Endodermal cell (in vitro differentiated cells): Measurements from ENCODE around the gene CARS1. TPM values are rescaled to one million over a fixed set of nuclear protein-coding genes. Genes with fewer than 3 reads are reported as not detected.

Experiments used
- DNase-seq: peaks from one replicate; pipeline ENCODE4 v3.0.0-alpha.2; 2017
- H3K27ac ChIP-seq: 2 replicates; pipeline ENCODE4 v1.5.1; 2013; ENCODE audit warnings: mild to moderate bottlenecking, low read depth, low read length, moderate library complexity
- H3K27me3 ChIP-seq: 2 replicates; pipeline ENCODE4 v1.6.1; 2013; ENCODE audit warnings: mild to moderate bottlenecking, low read length, moderate library complexity; ENCODE audit not compliant: insufficient read depth, control insufficient read depth, poor library complexity, severe bottlenecking
- H3K36me3 ChIP-seq: 2 replicates; pipeline ENCODE4 v1.7.0; 2013; ENCODE audit warnings: mild to moderate bottlenecking, low read length, moderate library complexity; ENCODE audit not compliant: control insufficient read depth, insufficient read depth
- H3K4me1 ChIP-seq: one replicate; pipeline ENCODE4 v1.7.0; 2013; ENCODE audit warnings: low read length; ENCODE audit not compliant: control insufficient read depth, insufficient read depth
- H3K4me3 ChIP-seq: 2 replicates; pipeline ENCODE4 v1.5.1; 2013; ENCODE audit warnings: mild to moderate bottlenecking, low read length, moderate library complexity
- H3K9ac ChIP-seq: 2 replicates; pipeline ENCODE4 v1.6.1; 2013; ENCODE audit warnings: mild to moderate bottlenecking, low read length, moderate library complexity; ENCODE audit not compliant: poor library complexity, severe bottlenecking; ENCODE audit errors: extremely low read depth
- H3K9me3 ChIP-seq: 2 replicates; pipeline ENCODE4 v1.6.1; 2013; ENCODE audit warnings: mild to moderate bottlenecking, low read length, moderate library complexity; ENCODE audit not compliant: control insufficient read depth
- H3K27ac Mint-ChIP-seq: 2 replicates; pipeline ENCODE4 v1.8.0; 2020; ENCODE audit warnings: mixed read lengths
- H3K27me3 Mint-ChIP-seq: 2 replicates; pipeline ENCODE4 v1.8.0; 2021; ENCODE audit warnings: mild to moderate bottlenecking, mixed read lengths; ENCODE audit not compliant: insufficient read depth
- H3K36me3 Mint-ChIP-seq: 2 replicates; pipeline ENCODE4 v1.8.0; 2020; ENCODE audit warnings: low read depth, mixed read lengths
- H3K4me1 Mint-ChIP-seq: 2 replicates; pipeline ENCODE4 v1.8.0; 2020; ENCODE audit warnings: mixed read lengths
- H3K4me3 Mint-ChIP-seq: 2 replicates; pipeline ENCODE4 v1.8.0; 2020; ENCODE audit warnings: mild to moderate bottlenecking, moderate library complexity, mixed read lengths
- H3K9me3 Mint-ChIP-seq: 2 replicates; pipeline ENCODE4 v1.8.0; 2020; ENCODE audit warnings: mild to moderate bottlenecking, mixed read lengths
- WGBS, 2 experiments: methylation state at CpG; one replicate each; pipeline versions ENCODE4 v1.1.5 to v1.1.7; 2013; ENCODE audit warnings: missing lambda C conversion rate in 2 of 2, mixed read lengths in 1 of 2; ENCODE audit not compliant: insufficient coverage in 1 of 2, insufficient read length in 1 of 2; 5-methylcytosine and 5-hydroxymethylcytosine counted together
- total RNA-seq, 2 donors: library from RNA; stranded (reverse); fragmentation: NEBNext Ultra II Directional in 1 of 2; extraction: Animal tissue kit (Norgen Biotek cat#: 25700) in 1 of 2; gene quantifications; 2 replicates in 1 of 2; 3 replicates in 1 of 2; pipeline ENCODE4 v1.2.1, GENCODE V29; 2021
- TF ChIP-seq, protein P1 (sequence below): fragments of 200-600 bp; sonication (generic); conservative IDR thresholded peaks from 2 replicates; pipeline ENCODE4 v1.5.0; 2021; ENCODE audit warnings: antibody characterized with exemption, mild to moderate bottlenecking

Gene CARS1
- total RNA-seq, 2 donors from 2014 or later = 48.0 to 52.8 TPM

DNA sequence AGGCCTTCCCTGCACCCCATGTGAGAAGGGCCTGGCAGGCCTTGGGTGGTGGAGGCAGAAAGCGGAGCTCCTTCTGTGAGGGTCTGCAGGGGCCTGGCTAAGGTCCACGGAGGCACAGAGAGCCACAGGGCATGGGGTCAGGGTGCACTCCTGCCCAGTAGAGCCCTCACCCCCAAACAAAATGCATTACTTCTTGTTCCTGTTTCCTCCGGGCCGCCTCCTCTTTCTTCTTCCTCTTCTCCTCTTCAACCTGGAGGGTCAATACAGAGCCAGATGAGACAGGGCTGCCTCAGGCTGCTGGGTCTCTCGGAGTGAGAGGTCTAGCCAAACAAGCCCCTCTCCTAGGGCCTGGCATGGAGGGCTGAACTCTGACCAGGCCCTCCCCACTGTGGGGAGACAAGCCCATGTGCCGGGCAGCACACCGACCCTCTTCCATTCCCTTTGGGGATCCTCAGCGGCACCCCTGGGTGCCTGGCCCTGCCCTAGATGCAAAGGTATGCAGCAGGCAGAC lies 54.8 kb downstream of the CARS1 start:
- no peak overlapping the region for H3K4me3 ChIP-seq
- Mint-ChIP-seq H3K4me3 (no peak overlapping the region), H3K27me3 (no peaks in the 10 kb centered on the region), H3K9me3 (no peaks in the 10 kb centered on the region), H3K36me3 (peaks cover 52% of the 10 kb centered on the region), H3K4me1 (peaks cover 7% of the 10 kb centered on the region), H3K27ac (no peak overlapping the region)
- no peak for DNase-seq
- H3K4me1 ChIP-seq = no peaks in the 10 kb centered on the region
- H3K9ac ChIP-seq = no peak overlapping the region
- TF ChIP-seq, protein P1, sequence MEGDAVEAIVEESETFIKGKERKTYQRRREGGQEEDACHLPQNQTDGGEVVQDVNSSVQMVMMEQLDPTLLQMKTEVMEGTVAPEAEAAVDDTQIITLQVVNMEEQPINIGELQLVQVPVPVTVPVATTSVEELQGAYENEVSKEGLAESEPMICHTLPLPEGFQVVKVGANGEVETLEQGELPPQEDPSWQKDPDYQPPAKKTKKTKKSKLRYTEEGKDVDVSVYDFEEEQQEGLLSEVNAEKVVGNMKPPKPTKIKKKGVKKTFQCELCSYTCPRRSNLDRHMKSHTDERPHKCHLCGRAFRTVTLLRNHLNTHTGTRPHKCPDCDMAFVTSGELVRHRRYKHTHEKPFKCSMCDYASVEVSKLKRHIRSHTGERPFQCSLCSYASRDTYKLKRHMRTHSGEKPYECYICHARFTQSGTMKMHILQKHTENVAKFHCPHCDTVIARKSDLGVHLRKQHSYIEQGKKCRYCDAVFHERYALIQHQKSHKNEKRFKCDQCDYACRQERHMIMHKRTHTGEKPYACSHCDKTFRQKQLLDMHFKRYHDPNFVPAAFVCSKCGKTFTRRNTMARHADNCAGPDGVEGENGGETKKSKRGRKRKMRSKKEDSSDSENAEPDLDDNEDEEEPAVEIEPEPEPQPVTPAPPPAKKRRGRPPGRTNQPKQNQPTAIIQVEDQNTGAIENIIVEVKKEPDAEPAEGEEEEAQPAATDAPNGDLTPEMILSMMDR = no peak
- H3K27me3 ChIP-seq = no peaks in the 10 kb centered on the region
- peaks cover 58% of the 10 kb centered on the region for H3K36me3 ChIP-seq
- 94 to 100% methylated on average over 1 to 8 of the region's 8 CpGs for WGBS, 2 experiments
- H3K9me3 ChIP-seq = no peaks in the 10 kb centered on the region
- H3K27ac ChIP-seq = no peak overlapping the region

DNA sequence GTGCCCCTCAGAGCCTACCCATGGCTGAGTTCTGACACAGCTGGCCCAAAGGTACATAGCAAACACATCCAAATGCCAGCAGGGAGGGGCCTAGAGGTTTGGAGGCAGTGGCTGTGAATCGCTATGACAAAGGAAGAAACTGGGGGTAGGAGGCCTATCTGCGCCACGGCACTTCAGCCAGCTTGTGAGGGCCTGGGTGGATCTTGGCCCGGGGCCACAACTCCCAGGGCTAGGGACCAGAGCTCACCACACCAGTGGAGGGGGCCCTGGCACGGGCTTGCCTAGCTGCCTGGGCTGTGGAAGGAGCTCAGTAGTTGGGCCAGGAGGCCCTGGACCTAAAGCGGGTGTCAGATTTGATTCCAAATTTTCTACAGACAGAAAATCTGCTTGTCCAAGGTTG lies 55.7 kb downstream of the CARS1 start:
- no peak overlapping the region for H3K27ac ChIP-seq
- Mint-ChIP-seq H3K36me3 (peaks cover 52% of the 10 kb centered on the region), H3K9me3 (no peaks in the 10 kb centered on the region), H3K27ac (no peak overlapping the region), H3K4me3 (no peak overlapping the region), H3K27me3 (no peaks in the 10 kb centered on the region), H3K4me1 (peaks cover 7% of the 10 kb centered on the region)
- no peak for DNase-seq
- H3K9ac ChIP-seq = no peak overlapping the region
- H3K36me3 ChIP-seq = peaks cover 56% of the 10 kb centered on the region
- H3K4me1 ChIP-seq = no peaks in the 10 kb centered on the region
- 87 to 97% methylated on average over 6 of the region's 6 CpGs for WGBS, 2 experiments
- no peaks in the 10 kb centered on the region for H3K27me3 ChIP-seq
- TF ChIP-seq, protein P1 = no peak
- no peak overlapping the region for H3K4me3 ChIP-seq
- H3K9me3 ChIP-seq = no peaks in the 10 kb centered on the region

GRCh38 chr11:3000032-3000961 lies 56.9 kb downstream of the CARS1 start:
- no peak overlapping the region for H3K9ac ChIP-seq

More at GRCh38 chr11:3000032-3000961, 56.9 kb downstream of the CARS1 start:
- Histone ChIP-seq H3K4me1 (no peaks in the 10 kb centered on the region), H3K27ac (no peak overlapping the region), H3K36me3 (peaks cover 48% of the 10 kb centered on the region), H3K4me3 (no peak overlapping the region), H3K9me3 (no peaks in the 10 kb centered on the region), H3K27me3 (no peaks in the 10 kb centered on the region)
- H3K4me1 Mint-ChIP-seq = peaks cover 7% of the 10 kb centered on the region
- no peak overlapping the region for H3K4me3 Mint-ChIP-seq
- H3K27me3 Mint-ChIP-seq = no peaks in the 10 kb centered on the region
- peaks cover 46% of the 10 kb centered on the region for H3K36me3 Mint-ChIP-seq
- no peak for DNase-seq
- TF ChIP-seq, protein P1 = no peak
- H3K9me3 Mint-ChIP-seq = no peaks in the 10 kb centered on the region
- H3K27ac Mint-ChIP-seq = peak overlapping the region; percentile 49
- 89 to 93% methylated on average over 11 to 17 of the region's 17 CpGs for WGBS, 2 experiments
